GM18907 (cell line): Measurements from ENCODE around the gene FJX1.

Experiments
- ATAC-seq: cut with Tn5 transposase; IDR thresholded peaks from one replicate; pipeline ENCODE4 v1.9.1; 2021; ENCODE audit warnings: mild to moderate bottlenecking, moderate library complexity; ENCODE audit not compliant: unreplicated experiment

The FJX1 gene

GRCh38 chr11:35617687-35618496 lies at the start of gene FJX1:
TSS of gene FJX1 (plus strand) at chr11:35618460. CDS start at chr11:35618637, 177 bp downstream.
- peak; percentile 40 for ATAC-seq

- ATAC-seq, result no peak
These were observed 46.6 kb upstream of the FJX1 start for GRCh38 chr11:35571696-35572095.

GRCh38 chr11:35579557-35580396 lies 38.5 kb upstream of the FJX1 start:
- ATAC-seq, result no peak

GRCh38 chr11:35580397-35580781 lies 37.9 kb upstream of the FJX1 start:
- no peak for ATAC-seq

GRCh38 chr11:35582033-35582432 lies 36.2 kb upstream of the FJX1 start:
- ATAC-seq, result no peak

GRCh38 chr11:35583126-35583525 lies 35.1 kb upstream of the FJX1 start:
- ATAC-seq, result no peak

GRCh38 chr11:35583843-35584242 lies 34.4 kb upstream of the FJX1 start:
- ATAC-seq, result no peak

GRCh38 chr11:35584321-35584720 lies 33.9 kb upstream of the FJX1 start:
- ATAC-seq, result no peak

GRCh38 chr11:35585416-35585815 lies 32.8 kb upstream of the FJX1 start:
- no peak for ATAC-seq

GRCh38 chr11:35586222-35586621 lies 32.0 kb upstream of the FJX1 start:
- no peak for ATAC-seq

GRCh38 chr11:35587972-35588371 lies 30.3 kb upstream of the FJX1 start:
- ATAC-seq, result no peak

- ATAC-seq, result no peak
These were observed 29.6 kb upstream of the FJX1 start for GRCh38 chr11:35588627-35589026.

- no peak for ATAC-seq
These were observed 29.0 kb upstream of the FJX1 start for GRCh38 chr11:35589281-35589680.

GRCh38 chr11:35590412-35590811 lies 27.8 kb upstream of the FJX1 start:
- no peak for ATAC-seq

GRCh38 chr11:35593143-35593542 lies 25.1 kb upstream of the FJX1 start:
- ATAC-seq, result no peak

GRCh38 chr11:35594680-35595079 lies 23.6 kb upstream of the FJX1 start:
- ATAC-seq, result no peak

- peak; percentile 91 for ATAC-seq
These were observed 19.8 kb upstream of the FJX1 start for GRCh38 chr11:35598254-35599125.

- ATAC-seq, result no peak
These were observed 17.9 kb upstream of the FJX1 start for GRCh38 chr11:35600331-35600838.

- no peak for ATAC-seq
These were observed 16.0 kb upstream of the FJX1 start for GRCh38 chr11:35602160-35602793.

- no peak for ATAC-seq
These were observed 15.3 kb upstream of the FJX1 start for GRCh38 chr11:35602979-35603378.
